Left ventricle myocardium inferior (tissue), 1 donor: Measurements from ENCODE around the gene MAP7D2. TPM values are rescaled to one million over a fixed set of nuclear protein-coding genes. Genes with fewer than 3 reads are reported as not detected.

ENCODE experiments used
- DNase-seq: peaks from one replicate; pipeline ENCODE4 v3.0.0-alpha.2; 2020
- H3K27ac ChIP-seq: fragments of 200-600 bp; replicated peaks from 2 replicates; pipeline ENCODE4 v1.8.0; 2021
- H3K27me3 ChIP-seq: fragments of 200-600 bp; 2 replicates; pipeline ENCODE4 v1.8.0; 2021; ENCODE audit warnings: low read depth
- H3K36me3 ChIP-seq: fragments of 200-600 bp; 2 replicates; pipeline ENCODE4 v1.8.0; 2021
- H3K4me1 ChIP-seq: fragments of 200-600 bp; 2 replicates; pipeline ENCODE4 v1.8.0; 2021
- H3K4me3 ChIP-seq: fragments of 200-600 bp; 2 replicates; pipeline ENCODE4 v1.8.0; 2021; ENCODE audit warnings: mild to moderate bottlenecking, moderate library complexity
- H3K9me3 ChIP-seq: fragments of 200-600 bp; replicated peaks from 2 replicates; pipeline ENCODE4 v1.8.0; 2021
- CTCF ChIP-seq: fragments of 200-600 bp; IDR thresholded peaks from 2 replicates; pipeline ENCODE4 v1.8.0; 2021; ENCODE audit warnings: antibody characterized with exemption, mild to moderate bottlenecking, borderline replicate concordance
- intact Hi-C: fragments of 100-400 bp; cut with micrococcal nuclease; formaldehyde crosslinking; loops from one replicate; pipeline ENCODE4 v1.11.0; 2022
- total RNA-seq: library from RNA; stranded (reverse); fragmentation: NEBNext Ultra II Directional; extraction: Animal tissue kit (Norgen Biotek cat#: 25700); gene quantifications from one replicate; pipeline ENCODE4 v1.2.1, GENCODE V29; 2021
- donor health status: DM: no; HTN: yes; CAD: no; lungs with severe emphysema.

Gene MAP7D2
- total RNA-seq, 1 donor from 2014 or later: 0.44 TPM

GRCh38 chrX:20140420-20140819, 23.7 kb upstream of the MAP7D2 start:
- DNase-seq: no peak
- intact Hi-C loops: no loop called here
- Histone ChIP-seq H3K4me3 (peak overlapping the region; percentile 81), H3K36me3 (peaks cover 27% of the 10 kb centered on the region), H3K4me1 (peaks cover 30% of the 10 kb centered on the region), H3K9me3 (no peaks in the 10 kb centered on the region), H3K27ac (peak overlapping the region; percentile 88), H3K27me3 (no peaks in the 10 kb centered on the region)
- no peak for TF ChIP-seq CTCF

GRCh38 chrX:20139966-20140365, 23.3 kb upstream of the MAP7D2 start:
- DNase-seq: no peak
- Histone ChIP-seq H3K27me3 (no peaks in the 10 kb centered on the region), H3K4me3 (peak overlapping the region; percentile 81), H3K9me3 (no peaks in the 10 kb centered on the region), H3K27ac (no peak overlapping the region), H3K4me1 (peaks cover 30% of the 10 kb centered on the region), H3K36me3 (peaks cover 32% of the 10 kb centered on the region)
- intact Hi-C loops: loop anchor here (10.0 kb wide), 1 partner anchor 235 kb away; no protein-coding TSS in a partner anchor
- TF ChIP-seq CTCF: no peak

GRCh38 chrX:20135944-20136343, 19.2 kb upstream of the MAP7D2 start:
- H3K4me3 ChIP-seq: no peak overlapping the region
- peaks cover 54% of the 10 kb centered on the region for H3K36me3 ChIP-seq
- intact Hi-C loops: loop anchor here (10.0 kb wide), 1 partner anchor 231 kb away; no protein-coding TSS in a partner anchor

GRCh38 chrX:20132666-20133065, 16.0 kb upstream of the MAP7D2 start:
- Histone ChIP-seq H3K36me3 (peaks cover 69% of the 10 kb centered on the region), H3K4me3 (no peak overlapping the region), H3K4me1 (no peaks in the 10 kb centered on the region), H3K27ac (no peak overlapping the region), H3K27me3 (no peaks in the 10 kb centered on the region), H3K9me3 (no peaks in the 10 kb centered on the region)
- DNase-seq: no peak
- intact Hi-C loops: loop anchor here (10.0 kb wide), 1 partner anchor 228 kb away; no protein-coding TSS in a partner anchor
- TF ChIP-seq CTCF: no peak

More at GRCh38 chrX:20135944-20136343, 19.2 kb upstream of the MAP7D2 start:
- Histone ChIP-seq H3K27me3 (no peaks in the 10 kb centered on the region), H3K27ac (no peak overlapping the region), H3K9me3 (no peaks in the 10 kb centered on the region), H3K4me1 (peaks cover 23% of the 10 kb centered on the region)
- no peak for DNase-seq
- TF ChIP-seq CTCF: no peak

DNA sequence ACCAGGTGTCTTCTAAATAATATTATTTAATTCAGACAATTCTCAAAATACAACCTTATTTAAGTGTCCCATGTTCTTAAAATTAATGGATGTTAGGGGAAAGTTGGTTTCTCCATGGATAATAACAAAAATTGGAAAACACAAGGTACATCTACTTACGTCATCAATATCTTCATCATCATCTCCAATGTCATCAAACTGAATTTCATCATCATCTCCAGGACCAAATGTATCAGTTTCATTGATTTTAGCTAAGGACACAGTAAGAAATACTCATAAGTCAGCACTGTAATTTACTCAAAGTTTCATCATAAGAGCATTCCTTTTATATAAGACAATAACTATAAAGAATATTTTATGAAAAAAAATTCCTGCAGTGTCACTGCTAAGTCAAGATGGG, 13.7 kb upstream of the MAP7D2 start:
- no peak for DNase-seq
- intact Hi-C loops: loop anchor here (10.0 kb wide), 1 partner anchor 226 kb away; no protein-coding TSS in a partner anchor
- H3K36me3 ChIP-seq: peaks cover 47% of the 10 kb centered on the region

More for the DNA sequence above, 13.7 kb upstream of the MAP7D2 start:
- H3K4me1 ChIP-seq: no peaks in the 10 kb centered on the region
- no peaks in the 10 kb centered on the region for H3K9me3 ChIP-seq
- no peaks in the 10 kb centered on the region for H3K27me3 ChIP-seq
- H3K27ac ChIP-seq: no peak overlapping the region
- TF ChIP-seq CTCF: no peak
- H3K4me3 ChIP-seq: no peak overlapping the region
